H1 (cell line): ENCODE results near the gene NUFIP2. TPM values are rescaled to one million over a fixed set of nuclear protein-coding genes. Genes with fewer than 3 reads are reported as not detected.

Experiments
- ATF3 ChIP-seq: IDR thresholded peaks from 2 replicates; pipeline ENCODE4 v1.6.1; 2011; ENCODE audit warnings: low read depth, mild to moderate bottlenecking, low read length; ENCODE audit not compliant: insufficient read depth
- BCL11A ChIP-seq, 2 experiments: IDR thresholded peaks; one replicate each; pipeline ENCODE4 v1.6.1; 2011; ENCODE audit warnings: low read depth in 2 of 2, low read length in 2 of 2, mild to moderate bottlenecking in 2 of 2
- BRCA1 ChIP-seq: IDR thresholded peaks from 2 replicates; pipeline ENCODE4 v1.6.1; 2012; ENCODE audit warnings: low read depth, low read length, improper control_type of control experiment
- CBX8 ChIP-seq: fragments of 300-800, 300-1000 bp; sonication (generic); IDR thresholded peaks from 2 replicates; pipeline ENCODE4 v1.7.1; 2016; ENCODE audit warnings: low read depth, low read length, borderline replicate concordance
- CHD2 ChIP-seq: IDR thresholded peaks from 2 replicates; pipeline ENCODE4 v1.6.1; 2012; ENCODE audit warnings: low read length, improper control_type of control experiment
- CTBP2 ChIP-seq: IDR thresholded peaks from 2 replicates; pipeline ENCODE4 v1.7.0; 2011; ENCODE audit warnings: borderline replicate concordance, mild to moderate bottlenecking, moderate library complexity, mixed read lengths, low read length; ENCODE audit not compliant: insufficient read depth, insufficient read length
- EGR1 ChIP-seq: IDR thresholded peaks from 2 replicates; pipeline ENCODE4 v1.6.1; 2011; ENCODE audit warnings: low read depth, low read length, borderline replicate concordance
- EP300 ChIP-seq, 2 experiments: IDR thresholded peaks; 1 replicate in 1 of 2; 2 replicates in 1 of 2; pipeline ENCODE4 v1.6.1; 2011 to 2012; ENCODE audit warnings: low read depth in 2 of 2, low read length in 2 of 2, mild to moderate bottlenecking in 2 of 2, borderline replicate concordance in 1 of 2, inconsistent platforms in 1 of 2, moderate library complexity in 1 of 2
- EZH2 ChIP-seq: fragments of 200-600 bp; sonication (generic); IDR thresholded peaks from 2 replicates; pipeline ENCODE4 v1.7.1; 2012; ENCODE audit warnings: low read depth, mild to moderate bottlenecking, moderate library complexity, low read length, inconsistent platforms; ENCODE audit not compliant: severe bottlenecking
- HDAC6 ChIP-seq: IDR thresholded peaks from one replicate; pipeline ENCODE4 v1.7.1; 2012; ENCODE audit warnings: low read depth, mild to moderate bottlenecking, inconsistent platforms, low read length, moderate library complexity
- JUND ChIP-seq: IDR thresholded peaks from 2 replicates; pipeline ENCODE4 v1.6.1; 2011; ENCODE audit warnings: mild to moderate bottlenecking, improper control_type of control experiment, low read length
- MAX ChIP-seq: IDR thresholded peaks from 2 replicates; pipeline ENCODE4 v1.6.1; 2012; ENCODE audit warnings: inconsistent platforms
- NRF1 ChIP-seq: IDR thresholded peaks from 2 replicates; pipeline ENCODE4 v1.6.1; 2011; ENCODE audit warnings: mild to moderate bottlenecking, low read depth, low read length, improper control_type of control experiment
- RBBP5 ChIP-seq: IDR thresholded peaks from 2 replicates; pipeline ENCODE4 v1.7.1; 2012; ENCODE audit warnings: low read depth, mild to moderate bottlenecking, inconsistent platforms, low read length, moderate library complexity, borderline replicate concordance
- RNF2 ChIP-seq: fragments of 200-900, 300-1000 bp; sonication (generic); IDR thresholded peaks from 2 replicates; pipeline ENCODE4 v1.7.1; 2016; ENCODE audit warnings: borderline replicate concordance, low read depth, mild to moderate bottlenecking, antibody characterized with exemption, low read length; ENCODE audit not compliant: poor library complexity, severe bottlenecking; ENCODE audit errors: missing control alignments
- RXRA ChIP-seq: IDR thresholded peaks from 2 replicates; pipeline ENCODE4 v1.6.1; 2011; ENCODE audit warnings: low read depth, mild to moderate bottlenecking, low read length, moderate library complexity; ENCODE audit not compliant: insufficient read depth
- SIRT6 ChIP-seq: IDR thresholded peaks from one replicate; pipeline ENCODE4 v1.7.1; 2012; ENCODE audit warnings: low read length, inconsistent platforms
- SIX5 ChIP-seq: IDR thresholded peaks from 2 replicates; pipeline ENCODE4 v1.6.1; 2011; ENCODE audit warnings: mild to moderate bottlenecking, low read depth, low read length
- SP1 ChIP-seq: IDR thresholded peaks from 2 replicates; pipeline ENCODE4 v1.6.1; 2011; ENCODE audit warnings: low read depth, low read length
- SP2 ChIP-seq: IDR thresholded peaks from 2 replicates; pipeline ENCODE4 v1.6.1; 2012; ENCODE audit warnings: mild to moderate bottlenecking, low read length, inconsistent platforms
- TAF7 ChIP-seq: optimal IDR thresholded peaks from 2 replicates; pipeline ENCODE3; 2011; ENCODE audit warnings: low read depth, mild to moderate bottlenecking, inconsistent platforms, low read length, moderate library complexity, borderline replicate concordance
- TBP ChIP-seq: IDR thresholded peaks from 2 replicates; pipeline ENCODE4 v1.6.1; 2011; ENCODE audit warnings: low read depth, low read length, improper control_type of control experiment
- TCF12 ChIP-seq: IDR thresholded peaks from 2 replicates; pipeline ENCODE4 v1.6.1; 2011; ENCODE audit warnings: low read depth, mild to moderate bottlenecking, low read length
- YY1 ChIP-seq: IDR thresholded peaks from 2 replicates; pipeline ENCODE4 v1.6.1; 2011; ENCODE audit warnings: low read depth, mild to moderate bottlenecking, low read length
- polyA plus RNA-seq, 7 experiments: library from polyadenylated mRNA; depleted of rRNA in 3 of 7; stranded (reverse) in 5 of 7; unstranded in 2 of 7; fragments of >200 nt in 5 of 7; fragments of 200-250 nt in 2 of 7; gene quantifications; 1 replicate in 5 of 7; 2 replicates in 1 of 7; 4 replicates in 1 of 7; pipeline versions ENCODE4 v1.2.1 to v1.2.3, GENCODE V29; 2011 to 2013; ENCODE audit warnings: missing spikeins in 2 of 7, mixed read lengths in 2 of 7
- total RNA-seq: library from RNA; stranded (reverse); fragmentation: NEBNext Ultra II Directional; extraction: Animal tissue kit (Norgen Biotek cat#: 25700); gene quantifications from 2 replicates; pipeline ENCODE4 v1.2.1, GENCODE V29; 2021

Gene NUFIP2
- total and polyA plus RNA-seq, 2 of the 8 experiments (the other 6 are each of a cell fraction or from before 2014, with no cell fraction given) = 65.9 to 118 TPM

GRCh38 chr17:29293890-29294579, at the start of gene NUFIP2 (continued):
- TF ChIP-seq CTBP2 = no peak
- TF ChIP-seq CHD2 = peak; percentile 74
- peak; percentile 23; the same call in 1 of the 2 replicates for TF ChIP-seq SP2
- no peak for TF ChIP-seq SIRT6
- no peak for TF ChIP-seq RNF2
- no peak for TF ChIP-seq ATF3
- peak; percentile 98 for TF ChIP-seq TBP
- TF ChIP-seq MAX = peak; percentile 46; the same call in 1 of the 2 replicates
- TF ChIP-seq CBX8 = no peak
- peak in 1 of 2 experiments; percentile 70; a peak in 1 of 3 replicates for TF ChIP-seq EP300 (IDR thresholded peaks at IDR 0.05; ENCODE audit: borderline replicate concordance in 1 of 2, low read depth in 2 of 2, low read length in 2 of 2)
- no peak for TF ChIP-seq BCL11A (IDR thresholded peaks at IDR 0.05; ENCODE audit: low read depth in 2 of 2, low read length in 2 of 2)
- TF ChIP-seq BRCA1 = no peak
- peak; percentile 90 for TF ChIP-seq SP1
- TF ChIP-seq NRF1 = peak; percentile 23; the same call in 1 of the 2 replicates
- no peak for TF ChIP-seq JUND
- 0 out of 2 replicates have a peak, but pooled peaks have one; percentile 25 for TF ChIP-seq RBBP5
- 0 out of 2 replicates have a peak, but pooled peaks have one; percentile 44 for TF ChIP-seq YY1
- TF ChIP-seq SIX5 = no peak
- peak; percentile 97 for TF ChIP-seq TAF7
- no peak for TF ChIP-seq EZH2
- no peak for TF ChIP-seq RXRA
- no peak for TF ChIP-seq HDAC6
- no peak for TF ChIP-seq EGR1
- no peak for TF ChIP-seq TCF12
